GM23338 (cell line): ENCODE measurements around the gene DUSP1. TPM values are rescaled to one million over a fixed set of nuclear protein-coding genes. Genes with fewer than 3 reads are reported as not detected.

ENCODE experiments used
- ATAC-seq: fragments of 200-7000 bp; cut with Tn5 transposase; 3 replicates; pipeline ENCODE4 v1.9.1; 2020
- DNase-seq: peaks from one replicate; pipeline ENCODE4 v3.0.0-alpha.2; 2015; ENCODE audit warnings: low spot score
- H2AFZ ChIP-seq: fragments of 200-600 bp; sonication (generic); 2 replicates; pipeline ENCODE4 v1.8.0; 2016; ENCODE audit warnings: antibody characterized with exemption, mild to moderate bottlenecking, moderate library complexity
- H3F3A ChIP-seq: fragments of 200-600 bp; sonication (generic); replicated peaks from 2 replicates; pipeline ENCODE4 v1.8.0; 2017; ENCODE audit warnings: antibody characterized with exemption, mixed run types, low read depth
- H3K27ac ChIP-seq: fragments of 200-600 bp; sonication (generic); 2 replicates; pipeline ENCODE4 v1.6.1; 2016; ENCODE audit warnings: low read depth
- H3K27me3 ChIP-seq: fragments of 200-600 bp; sonication (generic); 2 replicates; pipeline ENCODE4 v1.8.0; 2016; ENCODE audit warnings: mild to moderate bottlenecking, mixed run types, moderate library complexity; ENCODE audit not compliant: insufficient read depth
- H3K36me3 ChIP-seq: fragments of 200-600 bp; sonication (generic); 2 replicates; pipeline ENCODE4 v1.8.0; 2016; ENCODE audit warnings: mild to moderate bottlenecking; ENCODE audit not compliant: insufficient read depth
- H3K4me1 ChIP-seq: fragments of 200-600 bp; sonication (generic); 2 replicates; pipeline ENCODE4 v1.8.0; 2016; ENCODE audit warnings: mild to moderate bottlenecking, moderate library complexity; ENCODE audit not compliant: insufficient read depth
- H3K4me2 ChIP-seq: fragments of 200-600 bp; sonication (generic); 2 replicates; pipeline ENCODE4 v1.7.1; 2017; ENCODE audit warnings: mixed run types
- H3K4me3 ChIP-seq: fragments of 200-600 bp; sonication (generic); 2 replicates; pipeline ENCODE4 v1.6.1; 2016; ENCODE audit warnings: mixed run types
- H3K79me2 ChIP-seq: fragments of 200-600 bp; sonication (generic); replicated peaks from 2 replicates; pipeline ENCODE4 v1.8.0; 2017; ENCODE audit warnings: mild to moderate bottlenecking; ENCODE audit not compliant: insufficient read depth
- H3K9me2 ChIP-seq: fragments of 200-600 bp; sonication (generic); 2 replicates; pipeline ENCODE4 v1.8.0; 2017; ENCODE audit not compliant: insufficient read depth
- H4K20me1 ChIP-seq: fragments of 200-600 bp; sonication (generic); replicated peaks from 2 replicates; pipeline ENCODE4 v1.8.0; 2017; ENCODE audit warnings: mild to moderate bottlenecking; ENCODE audit not compliant: insufficient read depth
- H3K27ac Mint-ChIP-seq: 2 replicates; pipeline ENCODE4 v1.8.0; 2020; ENCODE audit warnings: inconsistent platforms, mild to moderate bottlenecking, moderate library complexity, mixed read lengths
- H3K27me3 Mint-ChIP-seq: 3 replicates; pipeline ENCODE4 v1.8.0; 2022; ENCODE audit warnings: low read depth, mild to moderate bottlenecking, moderate library complexity, mixed read lengths, inconsistent platforms; ENCODE audit not compliant: insufficient read depth, poor library complexity
- H3K36me3 Mint-ChIP-seq: 3 replicates; pipeline ENCODE4 v1.8.0; 2021; ENCODE audit warnings: low read depth, mild to moderate bottlenecking, inconsistent platforms, moderate library complexity, mixed read lengths
- H3K4me1 Mint-ChIP-seq: 3 replicates; pipeline ENCODE4 v1.8.0; 2020; ENCODE audit warnings: mild to moderate bottlenecking, inconsistent platforms, mixed read lengths
- H3K4me3 Mint-ChIP-seq: 3 replicates; pipeline ENCODE4 v1.8.0; 2021; ENCODE audit warnings: moderate library complexity, mild to moderate bottlenecking, inconsistent platforms, mixed read lengths
- H3K9me3 Mint-ChIP-seq: 3 replicates; pipeline ENCODE4 v1.8.0; 2020; ENCODE audit warnings: moderate library complexity, mild to moderate bottlenecking, inconsistent platforms, mixed read lengths
- EZH2phosphoT487 ChIP-seq: fragments of 200-600 bp; sonication (generic); IDR thresholded peaks from one replicate; pipeline ENCODE4 v1.8.1; 2018; ENCODE audit warnings: antibody characterized with exemption; ENCODE audit not compliant: unreplicated experiment
- JUNB ChIP-seq: IDR thresholded peaks from one replicate; pipeline ENCODE4 v1.6.1; 2016; ENCODE audit warnings: antibody characterized with exemption; ENCODE audit not compliant: unreplicated experiment
- NANOG ChIP-seq: IDR thresholded peaks from 2 replicates; pipeline ENCODE4 v1.6.1; 2016; ENCODE audit warnings: antibody characterized with exemption, borderline replicate concordance
- POLR2AphosphoS5 ChIP-seq: IDR thresholded peaks from 2 replicates; pipeline ENCODE4 v1.6.1; 2016; ENCODE audit warnings: antibody characterized with exemption, low read depth
- ZNF114 ChIP-seq: fragments of 250-450 bp; sonication (Bioruptor Pico); IDR thresholded peaks from 2 replicates; pipeline ENCODE4 v1.5.0; 2020; ENCODE audit warnings: mild to moderate bottlenecking, moderate library complexity
- polyA plus RNA-seq: library from polyadenylated mRNA; unstranded; fragments of >200 nt; fragmentation: Nextera tagmentation; extraction: Ambion mirVana; gene quantifications from 2 replicates; pipeline ENCODE4 v1.2.1, GENCODE V29; 2016
- total RNA-seq: library from RNA; depleted of rRNA; stranded (reverse); fragments of >200 nt; shearing (Covaris generic); gene quantifications from 2 replicates; pipeline ENCODE4 v1.2.3, GENCODE V29; 2014
- TF ChIP-seq, protein P1 (sequence below), 2 experiments: fragments of 200-600 bp in 1 of 2; sonication (generic) in 1 of 2; conservative IDR thresholded peaks; 2 replicates each; pipeline versions ENCODE4 v1.5.1 to v1.6.1; 2016 to 2017; ENCODE audit warnings: antibody characterized with exemption in 2 of 2, low read depth in 2 of 2, mild to moderate bottlenecking in 2 of 2, moderate library complexity in 1 of 2
- TF ChIP-seq, protein P2 (sequence below): fragments of 250-450 bp; sonication (Bioruptor Pico); IDR thresholded peaks from 2 replicates; pipeline ENCODE4 v1.5.0; 2020; ENCODE audit warnings: mild to moderate bottlenecking, moderate library complexity

Gene DUSP1
- total and polyA plus RNA-seq, 2 experiments from 2014 or later, result 9.7 to 17.2 TPM

DNA sequence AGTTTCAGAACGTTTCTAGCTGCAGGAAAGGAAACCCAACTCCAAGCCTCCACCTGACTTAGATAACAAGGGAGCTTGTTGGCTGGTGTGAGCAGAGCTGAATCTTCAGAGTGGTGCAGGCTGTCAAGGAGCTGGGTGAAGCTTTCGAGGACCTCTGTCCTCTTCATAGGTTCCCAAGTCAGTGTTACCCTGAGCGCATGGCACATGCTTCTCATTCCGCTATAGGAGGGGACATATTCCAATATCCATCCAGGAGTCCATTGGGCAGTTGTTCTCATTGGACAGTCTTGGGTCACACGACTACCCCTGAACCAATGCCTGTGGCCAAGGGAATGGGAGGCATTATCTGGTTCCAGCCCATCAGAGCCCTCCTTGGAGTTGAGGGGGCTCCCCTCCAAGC is 50.3 kb downstream of the DUSP1 start:
- H3K9me3 Mint-ChIP-seq, result no peaks in the 10 kb centered on the region; the same call in 2 of the 3 replicates
- H3F3A ChIP-seq, result no peaks in the 10 kb centered on the region
- peaks cover 4% of the 10 kb centered on the region; the same call in 1 of the 2 replicates for H3K4me1 ChIP-seq
- 0 out of 2 replicates have a peak, but pooled peaks cover 6% of the 10 kb centered on the region for H3K9me2 ChIP-seq
- DNase-seq (no peak), ATAC-seq (no peak)
- no peaks in the 10 kb centered on the region; the same call in 1 of the 2 replicates for H4K20me1 ChIP-seq
- peaks cover 14% of the 10 kb centered on the region for H3K27me3 Mint-ChIP-seq
- H3K4me1 Mint-ChIP-seq, result peaks cover 2% of the 10 kb centered on the region; the same call in 1 of the 3 replicates
- H3K4me2 ChIP-seq, result no peak overlapping the region
- no peak overlapping the region for H3K27ac Mint-ChIP-seq
- H3K27me3 ChIP-seq, result peaks cover 12% of the 10 kb centered on the region; the same call in 1 of the 2 replicates
- no peak overlapping the region for H3K4me3 ChIP-seq
- TF ChIP-seq JUNB (no peak), EZH2phosphoT487 (no peak), NANOG (no peak), ZNF114 (no peak), POLR2AphosphoS5 (no peak)
- TF ChIP-seq, protein P1, sequence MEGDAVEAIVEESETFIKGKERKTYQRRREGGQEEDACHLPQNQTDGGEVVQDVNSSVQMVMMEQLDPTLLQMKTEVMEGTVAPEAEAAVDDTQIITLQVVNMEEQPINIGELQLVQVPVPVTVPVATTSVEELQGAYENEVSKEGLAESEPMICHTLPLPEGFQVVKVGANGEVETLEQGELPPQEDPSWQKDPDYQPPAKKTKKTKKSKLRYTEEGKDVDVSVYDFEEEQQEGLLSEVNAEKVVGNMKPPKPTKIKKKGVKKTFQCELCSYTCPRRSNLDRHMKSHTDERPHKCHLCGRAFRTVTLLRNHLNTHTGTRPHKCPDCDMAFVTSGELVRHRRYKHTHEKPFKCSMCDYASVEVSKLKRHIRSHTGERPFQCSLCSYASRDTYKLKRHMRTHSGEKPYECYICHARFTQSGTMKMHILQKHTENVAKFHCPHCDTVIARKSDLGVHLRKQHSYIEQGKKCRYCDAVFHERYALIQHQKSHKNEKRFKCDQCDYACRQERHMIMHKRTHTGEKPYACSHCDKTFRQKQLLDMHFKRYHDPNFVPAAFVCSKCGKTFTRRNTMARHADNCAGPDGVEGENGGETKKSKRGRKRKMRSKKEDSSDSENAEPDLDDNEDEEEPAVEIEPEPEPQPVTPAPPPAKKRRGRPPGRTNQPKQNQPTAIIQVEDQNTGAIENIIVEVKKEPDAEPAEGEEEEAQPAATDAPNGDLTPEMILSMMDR (conservative IDR thresholded peaks at IDR 0.05; ENCODE audit: low read depth in 2 of 2), result no peak
- TF ChIP-seq, protein P2, sequence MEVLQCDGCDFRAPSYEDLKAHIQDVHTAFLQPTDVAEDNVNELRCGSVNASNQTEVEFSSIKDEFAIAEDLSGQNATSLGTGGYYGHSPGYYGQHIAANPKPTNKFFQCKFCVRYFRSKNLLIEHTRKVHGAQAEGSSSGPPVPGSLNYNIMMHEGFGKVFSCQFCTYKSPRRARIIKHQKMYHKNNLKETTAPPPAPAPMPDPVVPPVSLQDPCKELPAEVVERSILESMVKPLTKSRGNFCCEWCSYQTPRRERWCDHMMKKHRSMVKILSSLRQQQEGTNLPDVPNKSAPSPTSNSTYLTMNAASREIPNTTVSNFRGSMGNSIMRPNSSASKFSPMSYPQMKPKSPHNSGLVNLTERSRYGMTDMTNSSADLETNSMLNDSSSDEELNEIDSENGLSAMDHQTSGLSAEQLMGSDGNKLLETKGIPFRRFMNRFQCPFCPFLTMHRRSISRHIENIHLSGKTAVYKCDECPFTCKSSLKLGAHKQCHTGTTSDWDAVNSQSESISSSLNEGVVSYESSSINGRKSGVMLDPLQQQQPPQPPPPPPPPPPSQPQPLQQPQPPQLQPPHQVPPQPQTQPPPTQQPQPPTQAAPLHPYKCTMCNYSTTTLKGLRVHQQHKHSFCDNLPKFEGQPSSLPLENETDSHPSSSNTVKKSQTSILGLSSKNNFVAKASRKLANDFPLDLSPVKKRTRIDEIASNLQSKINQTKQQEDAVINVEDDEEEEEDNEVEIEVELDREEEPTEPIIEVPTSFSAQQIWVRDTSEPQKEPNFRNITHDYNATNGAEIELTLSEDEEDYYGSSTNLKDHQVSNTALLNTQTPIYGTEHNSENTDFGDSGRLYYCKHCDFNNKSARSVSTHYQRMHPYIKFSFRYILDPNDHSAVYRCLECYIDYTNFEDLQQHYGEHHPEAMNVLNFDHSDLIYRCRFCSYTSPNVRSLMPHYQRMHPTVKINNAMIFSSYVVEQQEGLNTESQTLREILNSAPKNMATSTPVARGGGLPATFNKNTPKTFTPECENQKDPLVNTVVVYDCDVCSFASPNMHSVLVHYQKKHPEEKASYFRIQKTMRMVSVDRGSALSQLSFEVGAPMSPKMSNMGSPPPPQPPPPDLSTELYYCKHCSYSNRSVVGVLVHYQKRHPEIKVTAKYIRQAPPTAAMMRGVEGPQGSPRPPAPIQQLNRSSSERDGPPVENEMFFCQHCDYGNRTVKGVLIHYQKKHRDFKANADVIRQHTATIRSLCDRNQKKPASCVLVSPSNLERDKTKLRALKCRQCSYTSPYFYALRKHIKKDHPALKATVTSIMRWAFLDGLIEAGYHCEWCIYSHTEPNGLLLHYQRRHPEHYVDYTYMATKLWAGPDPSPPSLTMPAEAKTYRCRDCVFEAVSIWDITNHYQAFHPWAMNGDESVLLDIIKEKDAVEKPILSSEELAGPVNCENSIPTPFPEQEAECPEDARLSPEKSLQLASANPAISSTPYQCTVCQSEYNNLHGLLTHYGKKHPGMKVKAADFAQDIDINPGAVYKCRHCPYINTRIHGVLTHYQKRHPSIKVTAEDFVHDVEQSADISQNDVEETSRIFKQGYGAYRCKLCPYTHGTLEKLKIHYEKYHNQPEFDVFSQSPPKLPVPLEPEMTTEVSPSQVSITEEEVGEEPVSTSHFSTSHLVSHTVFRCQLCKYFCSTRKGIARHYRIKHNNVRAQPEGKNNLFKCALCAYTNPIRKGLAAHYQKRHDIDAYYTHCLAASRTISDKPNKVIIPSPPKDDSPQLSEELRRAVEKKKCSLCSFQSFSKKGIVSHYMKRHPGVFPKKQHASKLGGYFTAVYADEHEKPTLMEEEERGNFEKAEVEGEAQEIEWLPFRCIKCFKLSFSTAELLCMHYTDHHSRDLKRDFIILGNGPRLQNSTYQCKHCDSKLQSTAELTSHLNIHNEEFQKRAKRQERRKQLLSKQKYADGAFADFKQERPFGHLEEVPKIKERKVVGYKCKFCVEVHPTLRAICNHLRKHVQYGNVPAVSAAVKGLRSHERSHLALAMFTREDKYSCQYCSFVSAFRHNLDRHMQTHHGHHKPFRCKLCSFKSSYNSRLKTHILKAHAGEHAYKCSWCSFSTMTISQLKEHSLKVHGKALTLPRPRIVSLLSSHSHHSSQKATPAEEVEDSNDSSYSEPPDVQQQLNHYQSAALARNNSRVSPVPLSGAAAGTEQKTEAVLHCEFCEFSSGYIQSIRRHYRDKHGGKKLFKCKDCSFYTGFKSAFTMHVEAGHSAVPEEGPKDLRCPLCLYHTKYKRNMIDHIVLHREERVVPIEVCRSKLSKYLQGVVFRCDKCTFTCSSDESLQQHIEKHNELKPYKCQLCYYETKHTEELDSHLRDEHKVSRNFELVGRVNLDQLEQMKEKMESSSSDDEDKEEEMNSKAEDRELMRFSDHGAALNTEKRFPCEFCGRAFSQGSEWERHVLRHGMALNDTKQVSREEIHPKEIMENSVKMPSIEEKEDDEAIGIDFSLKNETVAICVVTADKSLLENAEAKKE, result no peak
- no peak overlapping the region for H2AFZ ChIP-seq
- H3K79me2 ChIP-seq, result no peaks in the 10 kb centered on the region
- no peaks in the 10 kb centered on the region for H3K36me3 Mint-ChIP-seq
- no peaks in the 10 kb centered on the region for H3K36me3 ChIP-seq
- no peak overlapping the region for H3K4me3 Mint-ChIP-seq
- no peak overlapping the region for H3K27ac ChIP-seq
